HG02840 (cell line): ENCODE results near the gene PLEKHM1.
A peak's percentile ranks its signal among the peaks of the same experiment; 100 is the strongest.
"Not testable (repeated sequence)": the region's sequence is repeated elsewhere in the genome, so short reads cannot be mapped to it uniquely, and the experiment has no call there.

Experiments used
- ATAC-seq: cut with Tn5 transposase; IDR thresholded peaks from one replicate; pipeline ENCODE4 v1.9.1; 2021; ENCODE audit warnings: mild to moderate bottlenecking, moderate library complexity, moderate number of reproducible peaks; ENCODE audit not compliant: unreplicated experiment, low FRiP score

The PLEKHM1 gene

GRCh38 chr17:45444301-45444700 is 46.2 kb downstream of the PLEKHM1 start:
- ATAC-seq, result not testable (repeated sequence)

GRCh38 chr17:45443371-45444260 is 46.9 kb downstream of the PLEKHM1 start:
- not testable (repeated sequence) for ATAC-seq

- ATAC-seq, result no peak
These were observed 48.8 kb downstream of the PLEKHM1 start for GRCh38 chr17:45441526-45442310.

- ATAC-seq, result peak; percentile 65
These were observed 49.5 kb downstream of the PLEKHM1 start for GRCh38 chr17:45440839-45441515.

DNA sequence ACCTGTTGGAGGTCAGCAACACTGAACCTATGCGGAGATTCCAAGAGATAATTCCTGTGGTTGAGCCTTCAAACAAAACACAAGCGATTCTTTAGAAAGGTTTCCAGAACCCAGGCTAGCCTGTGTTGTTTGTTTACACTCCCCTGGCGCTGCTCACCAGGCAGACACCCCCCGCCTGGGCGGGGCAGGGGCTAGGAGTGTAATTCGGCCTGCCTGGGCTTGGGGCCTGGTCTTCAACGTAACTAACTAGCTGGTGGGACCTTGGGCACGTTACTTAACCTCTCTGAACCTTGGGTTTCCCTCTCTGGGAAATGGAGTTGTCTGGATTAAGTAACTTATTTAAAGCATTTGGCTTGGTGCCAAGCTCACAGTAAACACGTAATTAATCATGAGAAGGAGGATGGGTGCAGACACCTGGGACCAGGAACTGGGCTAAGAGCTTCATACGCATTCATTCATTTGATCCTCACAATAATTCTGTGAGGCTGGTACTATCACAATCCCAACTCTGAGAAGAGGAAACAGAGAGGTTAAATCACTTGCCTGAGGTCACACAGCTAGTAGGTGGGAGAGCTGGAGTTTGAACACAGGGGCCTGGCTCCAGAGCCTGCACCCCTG is 50.3 kb downstream of the PLEKHM1 start:
- no peak for ATAC-seq

DNA sequence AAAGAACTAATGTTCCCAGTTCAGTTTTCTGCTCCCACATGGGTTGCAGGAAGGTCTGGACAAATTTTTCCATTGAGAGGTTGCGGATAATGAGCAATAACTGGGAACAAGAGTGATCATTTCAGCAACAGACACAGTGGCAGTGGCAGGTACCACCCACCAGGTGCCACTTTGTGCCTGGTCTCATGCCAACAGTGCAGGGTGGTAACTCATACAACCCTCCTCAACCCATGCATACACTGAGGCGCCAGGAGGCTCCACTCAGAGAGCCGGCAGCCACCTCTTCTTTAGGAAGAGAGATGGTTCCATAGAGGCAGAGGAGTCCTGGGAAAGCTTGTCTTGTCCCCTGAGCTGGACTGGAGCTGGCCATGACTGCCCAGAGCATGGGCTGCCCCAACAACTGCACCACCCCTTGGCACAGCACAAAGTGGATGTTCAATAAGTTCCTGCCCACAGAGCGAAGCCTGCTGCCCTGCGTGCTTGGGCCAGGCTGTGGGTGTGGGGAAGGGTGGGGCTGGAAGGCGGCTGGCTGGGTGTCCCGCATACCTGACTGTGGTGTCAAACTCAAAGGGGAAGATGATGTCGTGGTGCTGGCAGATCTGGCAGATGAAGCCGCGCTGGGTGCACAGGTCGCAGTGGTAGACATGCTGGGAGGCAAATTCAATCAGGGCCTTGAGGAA is 51.5 kb downstream of the PLEKHM1 start:
- ATAC-seq, result no peak

GRCh38 chr17:45437465-45438283 is 52.8 kb downstream of the PLEKHM1 start:
- no peak for ATAC-seq

GRCh38 chr17:45436625-45437464 is 53.7 kb downstream of the PLEKHM1 start:
- no peak for ATAC-seq

GRCh38 chr17:45436161-45436560 is 54.4 kb downstream of the PLEKHM1 start:
- no peak for ATAC-seq

DNA sequence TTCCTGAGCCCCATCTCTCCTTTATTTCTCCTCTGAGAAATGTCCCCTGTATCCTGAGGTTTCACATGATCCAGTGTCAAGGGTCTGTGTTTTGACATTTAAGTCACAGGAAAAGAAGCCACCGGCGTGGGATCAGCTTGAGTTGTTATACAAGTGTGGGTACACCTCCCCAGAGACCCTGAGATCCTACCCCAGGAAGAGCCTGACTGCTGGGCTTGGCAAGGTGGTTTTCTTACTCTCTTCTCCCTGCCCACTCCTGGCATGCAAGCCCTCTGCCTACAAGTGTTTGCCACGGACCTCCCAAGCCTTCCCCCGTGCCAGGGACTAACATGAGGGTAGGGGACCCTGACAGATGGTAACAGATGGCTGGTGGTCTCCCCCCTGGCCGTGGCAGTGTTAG is 55.0 kb downstream of the PLEKHM1 start:
- ATAC-seq, result no peak

GRCh38 chr17:45433159-45433535 is 57.4 kb downstream of the PLEKHM1 start:
- ATAC-seq, result no peak

GRCh38 chr17:45432405-45433158 is 57.9 kb downstream of the PLEKHM1 start, which contains the start of gene ARHGAP27:
ARHGAP27 (minus strand) TSS chr17:45432870; CDS start chr17:45430279, 2,591 bp downstream.
- no peak for ATAC-seq

- peak; percentile 49 for ATAC-seq
These were observed 58.8 kb downstream of the PLEKHM1 start for GRCh38 chr17:45431531-45432404.

DNA sequence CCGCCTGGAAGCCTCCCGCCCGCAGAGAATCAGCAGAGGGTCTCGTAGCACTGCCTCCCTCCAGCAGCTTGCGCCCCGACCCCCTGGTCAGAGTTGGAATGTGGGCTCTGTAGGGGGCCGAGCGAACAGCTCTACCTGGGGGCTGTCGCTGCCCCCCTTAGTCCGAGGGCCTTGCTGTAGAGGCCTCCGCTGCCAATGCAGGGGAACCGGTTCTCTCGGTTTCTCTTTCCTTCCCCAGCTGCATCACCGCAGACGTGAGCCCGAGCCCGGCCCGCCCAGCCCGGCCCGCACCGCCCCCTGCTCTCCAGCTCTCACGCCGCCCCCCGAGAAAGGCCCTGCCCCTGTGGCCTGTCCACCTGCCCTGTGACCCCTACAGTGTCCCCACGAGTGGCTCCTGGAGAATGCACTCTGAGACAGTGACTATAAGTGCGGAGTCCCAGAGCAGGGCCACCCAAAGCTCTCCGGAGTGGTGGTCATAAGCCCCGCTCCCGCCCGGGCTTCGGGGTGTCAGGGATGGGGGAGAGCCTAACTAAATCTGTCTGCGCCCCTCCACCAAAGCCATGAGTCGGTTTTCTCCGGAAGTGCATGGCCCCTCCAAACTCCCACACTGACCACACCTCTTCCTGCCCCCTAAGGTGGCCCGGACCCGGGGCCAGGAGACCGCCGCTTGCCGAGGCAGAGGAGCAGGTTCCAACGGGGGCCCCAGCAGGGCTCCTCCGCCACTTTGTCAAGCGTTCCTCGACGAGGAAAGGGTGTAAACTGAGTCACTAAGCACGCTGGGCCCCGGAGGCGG is 59.6 kb downstream of the PLEKHM1 start:
- ATAC-seq, result peak; percentile 21

- ATAC-seq, result no peak
These were observed 60.3 kb downstream of the PLEKHM1 start for GRCh38 chr17:45430006-45430737.
